ENCODE measurements around the gene CDKAL1.
"Not testable (repeated sequence)": the region's sequence is repeated elsewhere in the genome, so short reads cannot be mapped to it uniquely, and the experiment has no call there.

CDKAL1 gene

GRCh38 chr6:20538131-20538662 lies 3.9 kb downstream of the CDKAL1 start:
- H3K36me3 Mint-ChIP-seq: peaks cover 28 to 43% of the 10 kb centered on the region in 2 donors
- H3K4me3 Mint-ChIP-seq: no peak overlapping the region
- no peaks in the 10 kb centered on the region for H3K27me3 Mint-ChIP-seq
- ATAC-seq (replicated peaks): no peak
- no peak for DNase-seq
- peaks cover 35 to 46% of the 10 kb centered on the region in 2 donors for H3K4me1 Mint-ChIP-seq
- H3K9me3 Mint-ChIP-seq: no peaks in the 10 kb centered on the region
- no peak overlapping the region for H3K27ac Mint-ChIP-seq

- Mint-ChIP-seq H3K9me3 (no peaks in the 10 kb centered on the region), H3K36me3 (peaks cover 28 to 43% of the 10 kb centered on the region in 2 donors), H3K27ac (no peak overlapping the region), H3K27me3 (no peaks in the 10 kb centered on the region), H3K4me3 (no peak overlapping the region), H3K4me1 (peaks cover 37 to 47% of the 10 kb centered on the region in 2 donors)
- ATAC-seq (replicated peaks) (no peak), DNase-seq (no peak)
Observed at GRCh38 chr6:20538907-20539306, 4.7 kb downstream of the CDKAL1 start.

- peaks cover 28 to 43% of the 10 kb centered on the region in 2 donors for H3K36me3 Mint-ChIP-seq
Observed at GRCh38 chr6:20539387-20539786, 5.1 kb downstream of the CDKAL1 start.

GRCh38 chr6:20540683-20541082 lies 6.4 kb downstream of the CDKAL1 start:
- no peaks in the 10 kb centered on the region for H3K27me3 Mint-ChIP-seq
- H3K27ac Mint-ChIP-seq: peak overlapping the region; percentile 37
- H3K4me1 Mint-ChIP-seq: peaks cover 34 to 41% of the 10 kb centered on the region in 2 donors

More at GRCh38 chr6:20539387-20539786, 5.1 kb downstream of the CDKAL1 start:
- no peak overlapping the region for H3K4me3 Mint-ChIP-seq
- no peak for DNase-seq
- no peaks in the 10 kb centered on the region for H3K9me3 Mint-ChIP-seq
- H3K27ac Mint-ChIP-seq: no peak overlapping the region
- H3K4me1 Mint-ChIP-seq: peaks cover 35 to 47% of the 10 kb centered on the region in 2 donors
- H3K27me3 Mint-ChIP-seq: no peaks in the 10 kb centered on the region
- ATAC-seq (replicated peaks): no peak

GRCh38 chr6:20541382-20541781 lies 7.1 kb downstream of the CDKAL1 start:
- DNase-seq (no peak), ATAC-seq (replicated peaks) (no peak)
- Mint-ChIP-seq H3K27ac (no peak overlapping the region), H3K4me1 (peaks cover 33 to 34% of the 10 kb centered on the region in 2 donors), H3K27me3 (no peaks in the 10 kb centered on the region), H3K9me3 (no peaks in the 10 kb centered on the region), H3K36me3 (peaks cover 28 to 50% of the 10 kb centered on the region in 2 donors), H3K4me3 (no peak overlapping the region)

More at GRCh38 chr6:20540683-20541082, 6.4 kb downstream of the CDKAL1 start:
- Mint-ChIP-seq H3K36me3 (peaks cover 33 to 49% of the 10 kb centered on the region in 2 donors), H3K4me3 (no peak overlapping the region), H3K9me3 (no peaks in the 10 kb centered on the region)
- DNase-seq (no peak), ATAC-seq (replicated peaks) (no peak)

- peaks cover 28 to 31% of the 10 kb centered on the region in 2 donors for H3K4me1 Mint-ChIP-seq
- peaks cover 28 to 47% of the 10 kb centered on the region in 2 donors for H3K36me3 Mint-ChIP-seq
- no peak overlapping the region for H3K27ac Mint-ChIP-seq
- H3K27me3 Mint-ChIP-seq: no peaks in the 10 kb centered on the region
- DNase-seq (no peak), ATAC-seq (replicated peaks) (peak; percentile 82 to 96)
- no peaks in the 10 kb centered on the region for H3K9me3 Mint-ChIP-seq
- H3K4me3 Mint-ChIP-seq: no peak overlapping the region
Observed at GRCh38 chr6:20542927-20543602, 8.8 kb downstream of the CDKAL1 start.

- peaks cover under 1 to 5% of the 10 kb centered on the region in 2 donors for H3K4me1 Mint-ChIP-seq
- peaks cover 15 to 30% of the 10 kb centered on the region in 2 donors for H3K36me3 Mint-ChIP-seq
- ATAC-seq (replicated peaks): no peak
- H3K27me3 Mint-ChIP-seq: no peaks in the 10 kb centered on the region
- H3K4me3 Mint-ChIP-seq: no peak overlapping the region
- no peaks in the 10 kb centered on the region for H3K9me3 Mint-ChIP-seq
- no peak overlapping the region for H3K27ac Mint-ChIP-seq
- no peak for DNase-seq
Observed at GRCh38 chr6:20548264-20548663, 14.0 kb downstream of the CDKAL1 start.

- not testable (repeated sequence) for H3K4me3 Mint-ChIP-seq; H3K4me1 Mint-ChIP-seq; ATAC-seq (replicated peaks); H3K27ac Mint-ChIP-seq; H3K27me3 Mint-ChIP-seq; H3K9me3 Mint-ChIP-seq; DNase-seq
- H3K36me3 Mint-ChIP-seq: peaks cover 19 to 30% of the 10 kb centered on the region in 2 donors
Observed at GRCh38 chr6:20549398-20549797, 15.1 kb downstream of the CDKAL1 start.

GRCh38 chr6:20554326-20554725 lies 20.1 kb downstream of the CDKAL1 start:
- no peaks in the 10 kb centered on the region for H3K9me3 Mint-ChIP-seq

GRCh38 chr6:20554817-20555216 lies 20.6 kb downstream of the CDKAL1 start:
- no peaks in the 10 kb centered on the region for H3K9me3 Mint-ChIP-seq
- H3K4me1 Mint-ChIP-seq: no peaks in the 10 kb centered on the region
- no peak overlapping the region for H3K27ac Mint-ChIP-seq
- peaks cover 14 to 19% of the 10 kb centered on the region in 2 donors for H3K36me3 Mint-ChIP-seq
- no peak overlapping the region for H3K4me3 Mint-ChIP-seq
- ATAC-seq (replicated peaks) (no peak), DNase-seq (no peak)
- H3K27me3 Mint-ChIP-seq: no peaks in the 10 kb centered on the region

More at GRCh38 chr6:20554326-20554725, 20.1 kb downstream of the CDKAL1 start:
- Mint-ChIP-seq H3K27me3 (no peaks in the 10 kb centered on the region), H3K27ac (no peak overlapping the region), H3K36me3 (peaks cover 15 to 19% of the 10 kb centered on the region in 2 donors), H3K4me1 (no peaks in the 10 kb centered on the region), H3K4me3 (no peak overlapping the region)
- DNase-seq: no peak
- ATAC-seq (replicated peaks): no peak

- H3K27ac Mint-ChIP-seq: no peak overlapping the region
- ATAC-seq (replicated peaks) (no peak), DNase-seq (no peak)
- H3K9me3 Mint-ChIP-seq: no peaks in the 10 kb centered on the region
- H3K4me1 Mint-ChIP-seq: peaks cover 0 to 4% of the 10 kb centered on the region in 2 donors
- no peaks in the 10 kb centered on the region for H3K27me3 Mint-ChIP-seq
- H3K36me3 Mint-ChIP-seq: peaks cover 9 to 12% of the 10 kb centered on the region in 2 donors
- no peak overlapping the region for H3K4me3 Mint-ChIP-seq
Observed at GRCh38 chr6:20559924-20560551, 25.8 kb downstream of the CDKAL1 start.

GRCh38 chr6:20563377-20563776 lies 29.1 kb downstream of the CDKAL1 start:
- peaks cover 3 to 10% of the 10 kb centered on the region in 2 donors for H3K4me1 Mint-ChIP-seq
- DNase-seq: no peak
- no peaks in the 10 kb centered on the region for H3K9me3 Mint-ChIP-seq
- H3K4me3 Mint-ChIP-seq: no peak overlapping the region
- no peak overlapping the region for H3K27ac Mint-ChIP-seq
- ATAC-seq (replicated peaks): no peak
- H3K27me3 Mint-ChIP-seq: no peaks in the 10 kb centered on the region
- H3K36me3 Mint-ChIP-seq: peaks cover 8 to 12% of the 10 kb centered on the region in 2 donors

- H3K9me3 Mint-ChIP-seq: no peaks in the 10 kb centered on the region
- H3K4me1 Mint-ChIP-seq: peaks cover 3 to 10% of the 10 kb centered on the region in 2 donors
- H3K36me3 Mint-ChIP-seq: peaks cover 7 to 14% of the 10 kb centered on the region in 2 donors
- no peak overlapping the region for H3K4me3 Mint-ChIP-seq
- no peak for DNase-seq
- H3K27ac Mint-ChIP-seq: no peak overlapping the region
- H3K27me3 Mint-ChIP-seq: no peaks in the 10 kb centered on the region
- ATAC-seq (replicated peaks): no peak
Observed at GRCh38 chr6:20564269-20564668, 30.0 kb downstream of the CDKAL1 start.

- Mint-ChIP-seq H3K4me3 (no peak overlapping the region), H3K36me3 (peaks cover 7 to 17% of the 10 kb centered on the region in 2 donors), H3K27me3 (no peaks in the 10 kb centered on the region), H3K4me1 (peaks cover 3 to 10% of the 10 kb centered on the region in 2 donors), H3K9me3 (no peaks in the 10 kb centered on the region), H3K27ac (no peak overlapping the region)
- DNase-seq (no peak), ATAC-seq (replicated peaks) (no peak)
Observed at GRCh38 chr6:20564777-20565176, 30.5 kb downstream of the CDKAL1 start.

GRCh38 chr6:20565342-20565741 lies 31.1 kb downstream of the CDKAL1 start:
- no peak for DNase-seq
- Mint-ChIP-seq H3K36me3 (peaks cover 7 to 18% of the 10 kb centered on the region in 2 donors), H3K9me3 (no peaks in the 10 kb centered on the region), H3K27ac (no peak overlapping the region), H3K4me1 (peaks cover 3 to 10% of the 10 kb centered on the region in 2 donors), H3K27me3 (no peaks in the 10 kb centered on the region), H3K4me3 (no peak overlapping the region)
- ATAC-seq (replicated peaks): no peak

All from stimulated activated naive B cell treated with anti-CD40 and anti-IgM and Interleukin-4, amounts not matched to agents 10 μg/mL and 1 μg/mL and 100 μg/mL, for 72 hours (primary cell).